GM19035 (cell line): ENCODE measurements around the gene AMER2.

Experiments used
- ATAC-seq: cut with Tn5 transposase; IDR thresholded peaks from one replicate; pipeline ENCODE4 v1.9.1; 2021; ENCODE audit not compliant: unreplicated experiment

The AMER2 gene

GRCh38 chr13:25171517-25172302 lies at the start of gene AMER2:
Gene AMER2, minus strand, starts transcription at chr13:25172288. Its CDS starts 669 bp downstream, at chr13:25171619.
- ATAC-seq: no peak

- no peak for ATAC-seq
These were observed 45.9 kb upstream of the AMER2 start for GRCh38 chr13:25218019-25218418.

GRCh38 chr13:25217023-25217885 lies 45.2 kb upstream of the AMER2 start:
- no peak for ATAC-seq

GRCh38 chr13:25215253-25215575 lies 43.1 kb upstream of the AMER2 start:
- ATAC-seq: no peak

GRCh38 chr13:25214491-25215252 lies 42.6 kb upstream of the AMER2 start:
- ATAC-seq: no peak

GRCh38 chr13:25213715-25214114 lies 41.6 kb upstream of the AMER2 start:
- ATAC-seq: no peak

GRCh38 chr13:25210842-25211569 lies 38.9 kb upstream of the AMER2 start:
- no peak for ATAC-seq

GRCh38 chr13:25207291-25207810 lies 35.3 kb upstream of the AMER2 start:
- ATAC-seq: no peak

GRCh38 chr13:25204863-25205262 lies 32.8 kb upstream of the AMER2 start:
- ATAC-seq: no peak

GRCh38 chr13:25203127-25203740 lies 31.1 kb upstream of the AMER2 start:
- no peak for ATAC-seq

GRCh38 chr13:25200783-25201182 lies 28.7 kb upstream of the AMER2 start:
- no peak for ATAC-seq

GRCh38 chr13:25198647-25199046 lies 26.6 kb upstream of the AMER2 start:
- ATAC-seq: no peak

- ATAC-seq: no peak
These were observed 24.9 kb upstream of the AMER2 start for GRCh38 chr13:25196971-25197370.

- no peak for ATAC-seq
These were observed 20.8 kb upstream of the AMER2 start for GRCh38 chr13:25192936-25193335.

- ATAC-seq: no peak
These were observed 20.4 kb upstream of the AMER2 start for GRCh38 chr13:25192489-25192888.

GRCh38 chr13:25192052-25192451 lies 20.0 kb upstream of the AMER2 start:
- ATAC-seq: no peak

- ATAC-seq: no peak
These were observed 18.7 kb upstream of the AMER2 start for GRCh38 chr13:25190771-25191170.

- ATAC-seq: no peak
These were observed 18.2 kb upstream of the AMER2 start for GRCh38 chr13:25190256-25190655.

GRCh38 chr13:25187596-25187995 lies 15.5 kb upstream of the AMER2 start:
- ATAC-seq: no peak

- peak; percentile 51 for ATAC-seq
These were observed 14.1 kb upstream of the AMER2 start for GRCh38 chr13:25186187-25186586.
